ENCODE measurements around the gene MIF.

- TF ChIP-seq USF2 (IDR thresholded peaks at IDR 0.05; ENCODE audit: low read depth, low read length): no peak
- no peak for TF ChIP-seq CTCF (conservative IDR thresholded peaks at IDR 0.05; ENCODE audit: low read depth, low read length)
These were observed 5.0 kb downstream of the MIF start for GRCh38 chr22:23899042-23899745.
